ENCODE measurements around the gene ZC3H12A. TPM values are rescaled to one million over a fixed set of nuclear protein-coding genes. Genes with fewer than 3 reads are reported as not detected.

The ZC3H12A gene
- total RNA-seq, 1 donor from 2014 or later = 6.0 TPM

- no peaks in the 10 kb centered on the region for H3K4me1 Mint-ChIP-seq (ENCODE audit: unreplicated experiment)
- H3K27ac Mint-ChIP-seq = no peak overlapping the region
- no peak overlapping the region for H3K4me3 Mint-ChIP-seq
- DNase-seq (ENCODE audit: extremely low spot score, unreplicated experiment) = no peak
- H3K36me3 Mint-ChIP-seq = no peaks in the 10 kb centered on the region
- H3K27me3 Mint-ChIP-seq = peaks cover 48% of the 10 kb centered on the region
- no peaks in the 10 kb centered on the region for H3K9me3 Mint-ChIP-seq
- TF ChIP-seq CTCF (conservative IDR thresholded peaks at IDR 0.05) = no peak
These were observed 34.9 kb upstream of the ZC3H12A start for GRCh38 chr1:37439349-37439995.

GRCh38 chr1:37441490-37441889, 32.9 kb upstream of the ZC3H12A start:
- peaks cover 56% of the 10 kb centered on the region for H3K27me3 Mint-ChIP-seq
- no peaks in the 10 kb centered on the region for H3K9me3 Mint-ChIP-seq
- no peak overlapping the region for H3K27ac Mint-ChIP-seq
- no peak for TF ChIP-seq CTCF (conservative IDR thresholded peaks at IDR 0.05)
- H3K4me3 Mint-ChIP-seq = no peak overlapping the region
- no peaks in the 10 kb centered on the region for H3K36me3 Mint-ChIP-seq
- DNase-seq (ENCODE audit: extremely low spot score, unreplicated experiment) = no peak
- H3K4me1 Mint-ChIP-seq (ENCODE audit: unreplicated experiment) = no peaks in the 10 kb centered on the region

- Mint-ChIP-seq H3K9me3 (no peaks in the 10 kb centered on the region), H3K4me1 (ENCODE audit: unreplicated experiment) (no peaks in the 10 kb centered on the region), H3K4me3 (no peak overlapping the region), H3K27me3 (peaks cover 56% of the 10 kb centered on the region), H3K27ac (no peak overlapping the region), H3K36me3 (no peaks in the 10 kb centered on the region)
- no peak for TF ChIP-seq CTCF (conservative IDR thresholded peaks at IDR 0.05)
- DNase-seq (ENCODE audit: extremely low spot score, unreplicated experiment) = no peak
These were observed 32.2 kb upstream of the ZC3H12A start for GRCh38 chr1:37442139-37442538.

GRCh38 chr1:37442644-37443043, 31.7 kb upstream of the ZC3H12A start:
- peaks cover 55% of the 10 kb centered on the region for H3K27me3 Mint-ChIP-seq
- no peaks in the 10 kb centered on the region for H3K36me3 Mint-ChIP-seq
- DNase-seq (ENCODE audit: extremely low spot score, unreplicated experiment) = no peak
- no peak overlapping the region for H3K4me3 Mint-ChIP-seq
- no peaks in the 10 kb centered on the region for H3K4me1 Mint-ChIP-seq (ENCODE audit: unreplicated experiment)
- TF ChIP-seq CTCF (conservative IDR thresholded peaks at IDR 0.05) = no peak
- H3K9me3 Mint-ChIP-seq = no peaks in the 10 kb centered on the region
- H3K27ac Mint-ChIP-seq = no peak overlapping the region

GRCh38 chr1:37446874-37447273, 27.5 kb upstream of the ZC3H12A start:
- H3K27me3 Mint-ChIP-seq = peaks cover 51% of the 10 kb centered on the region
- DNase-seq (ENCODE audit: extremely low spot score, unreplicated experiment) = no peak
- no peak for TF ChIP-seq CTCF (conservative IDR thresholded peaks at IDR 0.05)
- H3K4me3 Mint-ChIP-seq = no peak overlapping the region
- H3K27ac Mint-ChIP-seq = no peak overlapping the region
- no peaks in the 10 kb centered on the region for H3K9me3 Mint-ChIP-seq
- H3K36me3 Mint-ChIP-seq = no peaks in the 10 kb centered on the region
- H3K4me1 Mint-ChIP-seq (ENCODE audit: unreplicated experiment) = no peaks in the 10 kb centered on the region

- no peak overlapping the region for H3K4me3 Mint-ChIP-seq
- H3K27ac Mint-ChIP-seq = no peak overlapping the region
- no peak for TF ChIP-seq CTCF (conservative IDR thresholded peaks at IDR 0.05)
- H3K27me3 Mint-ChIP-seq = peaks cover 41% of the 10 kb centered on the region
- no peak for DNase-seq (ENCODE audit: extremely low spot score, unreplicated experiment)
- H3K36me3 Mint-ChIP-seq = no peaks in the 10 kb centered on the region
- H3K4me1 Mint-ChIP-seq (ENCODE audit: unreplicated experiment) = no peaks in the 10 kb centered on the region
- H3K9me3 Mint-ChIP-seq = no peaks in the 10 kb centered on the region
These were observed 26.2 kb upstream of the ZC3H12A start for GRCh38 chr1:37448185-37448584.

Data from type B pancreatic cell (in vitro differentiated cells).